GM19025 (cell line): ENCODE measurements around the gene CYP17A1.

Source experiments
- ATAC-seq: cut with Tn5 transposase; IDR thresholded peaks from one replicate; pipeline ENCODE4 v1.9.1; 2021; ENCODE audit warnings: mild to moderate bottlenecking, low read depth, moderate library complexity; ENCODE audit not compliant: unreplicated experiment

The CYP17A1 gene

GRCh38 chr10:102811346-102811745 is 25.9 kb downstream of the CYP17A1 start:
- ATAC-seq: no peak

GRCh38 chr10:102808380-102808779 is 28.8 kb downstream of the CYP17A1 start:
- ATAC-seq: no peak

- no peak for ATAC-seq
Measured at GRCh38 chr10:102804382-102805055, 32.7 kb downstream of the CYP17A1 start.

GRCh38 chr10:102802920-102803534 is 34.2 kb downstream of the CYP17A1 start:
- ATAC-seq: no peak

GRCh38 chr10:102801978-102802377 is 35.2 kb downstream of the CYP17A1 start:
- ATAC-seq: no peak

GRCh38 chr10:102801496-102801895 is 35.7 kb downstream of the CYP17A1 start:
- no peak for ATAC-seq

- ATAC-seq: no peak
Measured at GRCh38 chr10:102800611-102801335, 36.4 kb downstream of the CYP17A1 start.

GRCh38 chr10:102799691-102800471 is 37.3 kb downstream of the CYP17A1 start:
- no peak for ATAC-seq

GRCh38 chr10:102796407-102797176 is 40.6 kb downstream of the CYP17A1 start:
- peak; percentile 98 for ATAC-seq

GRCh38 chr10:102795453-102796406 is 41.5 kb downstream of the CYP17A1 start:
- ATAC-seq: peak; percentile 7

- no peak for ATAC-seq
Measured at GRCh38 chr10:102791754-102792395, 45.3 kb downstream of the CYP17A1 start.

GRCh38 chr10:102785818-102786217 is 51.4 kb downstream of the CYP17A1 start:
- no peak for ATAC-seq

GRCh38 chr10:102783568-102783967 is 53.6 kb downstream of the CYP17A1 start:
- no peak for ATAC-seq

GRCh38 chr10:102782673-102783551 is 54.3 kb downstream of the CYP17A1 start:
- ATAC-seq: no peak

GRCh38 chr10:102781921-102782557 is 55.2 kb downstream of the CYP17A1 start:
- no peak for ATAC-seq

- no peak for ATAC-seq
Measured at GRCh38 chr10:102781090-102781920, 55.9 kb downstream of the CYP17A1 start.
